ENCODE results near the gene USP27X. TPM values are rescaled to one million over a fixed set of nuclear protein-coding genes. Genes with fewer than 3 reads are reported as not detected.

USP27X gene
- total RNA-seq, 2 experiments from 2014 or later: 1.0 to 1.3 TPM

- H3K4me1 Mint-ChIP-seq (ENCODE audit: low read depth): peaks cover under 1% of the 10 kb centered on the region
- no peaks in the 10 kb centered on the region for H3K9me3 Mint-ChIP-seq
- H3K27ac Mint-ChIP-seq: no peak overlapping the region
- H3K36me3 Mint-ChIP-seq (ENCODE audit: low read depth): no peaks in the 10 kb centered on the region
- intact Hi-C loops (cut with micrococcal nuclease): no loop called here
- TF ChIP-seq, protein P1, sequence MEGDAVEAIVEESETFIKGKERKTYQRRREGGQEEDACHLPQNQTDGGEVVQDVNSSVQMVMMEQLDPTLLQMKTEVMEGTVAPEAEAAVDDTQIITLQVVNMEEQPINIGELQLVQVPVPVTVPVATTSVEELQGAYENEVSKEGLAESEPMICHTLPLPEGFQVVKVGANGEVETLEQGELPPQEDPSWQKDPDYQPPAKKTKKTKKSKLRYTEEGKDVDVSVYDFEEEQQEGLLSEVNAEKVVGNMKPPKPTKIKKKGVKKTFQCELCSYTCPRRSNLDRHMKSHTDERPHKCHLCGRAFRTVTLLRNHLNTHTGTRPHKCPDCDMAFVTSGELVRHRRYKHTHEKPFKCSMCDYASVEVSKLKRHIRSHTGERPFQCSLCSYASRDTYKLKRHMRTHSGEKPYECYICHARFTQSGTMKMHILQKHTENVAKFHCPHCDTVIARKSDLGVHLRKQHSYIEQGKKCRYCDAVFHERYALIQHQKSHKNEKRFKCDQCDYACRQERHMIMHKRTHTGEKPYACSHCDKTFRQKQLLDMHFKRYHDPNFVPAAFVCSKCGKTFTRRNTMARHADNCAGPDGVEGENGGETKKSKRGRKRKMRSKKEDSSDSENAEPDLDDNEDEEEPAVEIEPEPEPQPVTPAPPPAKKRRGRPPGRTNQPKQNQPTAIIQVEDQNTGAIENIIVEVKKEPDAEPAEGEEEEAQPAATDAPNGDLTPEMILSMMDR (IDR thresholded peaks at IDR 0.05): no peak
- H3K4me3 Mint-ChIP-seq: no peak overlapping the region
- ChIA-PET CTCF (no interaction called here), POLR2A (no interaction called here)
- H3K27me3 Mint-ChIP-seq: no peaks in the 10 kb centered on the region
- DNase-seq (no peak), ATAC-seq (no peak)
Measured at GRCh38 chrX:49845701-49846403, 33.4 kb upstream of the USP27X start.

DNA sequence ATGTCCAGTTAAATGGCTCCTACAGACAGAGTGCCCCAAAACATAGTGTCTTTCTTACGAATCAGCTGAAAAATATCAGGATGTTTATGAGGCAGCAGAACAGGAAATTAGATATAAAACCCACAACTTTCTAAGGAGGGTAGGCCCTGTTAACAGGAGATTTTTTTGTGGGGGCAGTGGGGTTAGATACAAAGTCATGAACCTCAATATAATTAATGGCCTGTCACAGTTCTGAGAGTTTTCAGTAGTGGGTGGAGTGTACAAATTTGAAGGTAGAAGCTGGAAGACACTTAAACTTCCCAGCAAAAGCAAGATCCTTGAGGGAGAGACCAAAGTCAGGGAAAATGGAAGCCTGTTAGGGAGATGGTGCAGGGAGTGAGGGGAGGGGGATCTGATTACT lies 32.8 kb upstream of the USP27X start:
- TF ChIP-seq, protein P1 (IDR thresholded peaks at IDR 0.05): no peak
- DNase-seq (no peak), ATAC-seq (no peak)
- H3K9me3 Mint-ChIP-seq: no peaks in the 10 kb centered on the region
- no peaks in the 10 kb centered on the region for H3K4me1 Mint-ChIP-seq (ENCODE audit: low read depth)
- no peaks in the 10 kb centered on the region for H3K36me3 Mint-ChIP-seq (ENCODE audit: low read depth)
- CTCF ChIA-PET: no interaction called here
- H3K27me3 Mint-ChIP-seq: no peaks in the 10 kb centered on the region
- no peak overlapping the region for H3K27ac Mint-ChIP-seq
- POLR2A ChIA-PET: no interaction called here
- no peak overlapping the region for H3K4me3 Mint-ChIP-seq
- intact Hi-C loops (cut with micrococcal nuclease): no loop called here

DNA sequence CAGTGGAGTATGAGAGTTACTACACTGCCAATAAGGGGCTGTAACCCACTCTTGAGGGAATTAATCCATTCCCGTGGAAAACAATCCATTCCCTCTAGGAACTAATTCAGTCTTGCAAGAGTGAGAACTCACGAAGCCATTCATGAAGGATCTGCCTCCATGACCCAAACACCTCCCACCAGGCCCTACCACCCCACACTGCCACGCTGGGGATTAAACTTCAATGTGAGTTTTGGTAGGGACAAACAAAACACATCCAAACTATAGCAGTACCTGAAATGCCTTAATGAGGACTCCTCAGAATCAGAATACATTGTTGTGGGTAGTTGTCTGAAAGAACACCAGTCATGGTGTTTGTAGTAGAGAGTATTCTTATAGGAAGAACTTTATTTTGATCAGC lies 31.0 kb upstream of the USP27X start:
- Mint-ChIP-seq H3K9me3 (no peaks in the 10 kb centered on the region), H3K27me3 (peaks cover 1% of the 10 kb centered on the region), H3K4me3 (no peak overlapping the region), H3K27ac (no peak overlapping the region), H3K36me3 (ENCODE audit: low read depth) (no peaks in the 10 kb centered on the region), H3K4me1 (ENCODE audit: low read depth) (no peaks in the 10 kb centered on the region)
- DNase-seq (no peak), ATAC-seq (no peak)
- TF ChIP-seq, protein P1 (IDR thresholded peaks at IDR 0.05): no peak
- intact Hi-C loops (cut with micrococcal nuclease): no loop called here
- CTCF ChIA-PET: interaction anchor here (1.2 to 1.6 kb wide), 2 partner anchors 9 to 70 kb away, joined by 4 read pairs; no protein-coding TSS in a partner anchor
- POLR2A ChIA-PET: no interaction called here

DNA sequence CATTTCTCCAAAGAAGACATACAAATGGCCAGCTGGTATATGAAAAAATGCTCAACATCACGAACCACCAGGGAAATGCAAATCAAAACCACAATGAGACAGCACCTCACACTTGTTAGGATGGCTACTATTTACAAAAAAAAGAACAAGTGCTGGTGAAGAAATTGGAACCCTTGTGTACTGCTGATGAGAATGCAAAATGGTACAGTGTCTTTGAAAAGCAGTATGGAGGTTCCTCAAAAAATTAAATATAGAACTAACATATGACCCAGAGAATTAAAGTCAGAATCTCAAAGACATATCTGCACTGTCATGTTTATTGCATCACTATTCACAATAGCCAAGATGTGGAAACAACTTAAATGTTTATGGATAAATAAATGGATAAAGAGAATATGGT lies 29.3 kb upstream of the USP27X start:
- TF ChIP-seq, protein P1 (IDR thresholded peaks at IDR 0.05): no peak
- POLR2A ChIA-PET: no interaction called here

GRCh38 chrX:49853661-49854060 lies 25.6 kb upstream of the USP27X start:
- DNase-seq (no peak), ATAC-seq (no peak)
- H3K27me3 Mint-ChIP-seq: peaks cover 1% of the 10 kb centered on the region
- intact Hi-C loops (cut with micrococcal nuclease): no loop called here
- TF ChIP-seq, protein P1 (IDR thresholded peaks at IDR 0.05): no peak
- ChIA-PET CTCF (no interaction called here), POLR2A (no interaction called here)
- H3K36me3 Mint-ChIP-seq (ENCODE audit: low read depth): no peaks in the 10 kb centered on the region
- no peaks in the 10 kb centered on the region for H3K4me1 Mint-ChIP-seq (ENCODE audit: low read depth)
- H3K27ac Mint-ChIP-seq: no peak overlapping the region
- H3K9me3 Mint-ChIP-seq: no peaks in the 10 kb centered on the region
- no peak overlapping the region for H3K4me3 Mint-ChIP-seq

More for the DNA sequence above, 29.3 kb upstream of the USP27X start:
- Mint-ChIP-seq H3K4me1 (ENCODE audit: low read depth) (no peaks in the 10 kb centered on the region), H3K9me3 (no peaks in the 10 kb centered on the region), H3K36me3 (ENCODE audit: low read depth) (no peaks in the 10 kb centered on the region), H3K4me3 (no peak overlapping the region), H3K27me3 (peaks cover 1% of the 10 kb centered on the region), H3K27ac (no peak overlapping the region)
- ATAC-seq (no peak), DNase-seq (no peak)
- CTCF ChIA-PET: no interaction called here
- intact Hi-C loops (cut with micrococcal nuclease): no loop called here

All from activated CD8-positive, alpha-beta T cell treated with anti-CD3 and anti-CD28 coated beads for 36 hours (primary cell).